HG03354 (cell line): Measurements from ENCODE around the gene GTF3C4.

Experiments used
- ATAC-seq: cut with Tn5 transposase; IDR thresholded peaks from one replicate; pipeline ENCODE4 v1.9.1; 2021; ENCODE audit warnings: mild to moderate bottlenecking; ENCODE audit not compliant: unreplicated experiment, poor library complexity, severe bottlenecking

The GTF3C4 gene

GRCh38 chr9:132728071-132728470 lies 57.8 kb downstream of the GTF3C4 start:
- ATAC-seq: no peak

GRCh38 chr9:132728497-132728896 lies 58.2 kb downstream of the GTF3C4 start:
- ATAC-seq: no peak

GRCh38 chr9:132729235-132729890 lies 59.1 kb downstream of the GTF3C4 start:
- ATAC-seq: no peak

GRCh38 chr9:132730054-132731033 lies 60.1 kb downstream of the GTF3C4 start:
- no peak for ATAC-seq

- no peak for ATAC-seq
These were observed 61.0 kb downstream of the GTF3C4 start for GRCh38 chr9:132731230-132731629.

GRCh38 chr9:132732326-132733259 lies 62.3 kb downstream of the GTF3C4 start:
- no peak for ATAC-seq

- no peak for ATAC-seq
These were observed 63.1 kb downstream of the GTF3C4 start for GRCh38 chr9:132733260-132733815.

GRCh38 chr9:132739710-132740310 lies 69.5 kb downstream of the GTF3C4 start:
- ATAC-seq: no peak

- no peak for ATAC-seq
These were observed 70.5 kb downstream of the GTF3C4 start for GRCh38 chr9:132740526-132741309.

GRCh38 chr9:132742821-132743311 lies 72.6 kb downstream of the GTF3C4 start:
- ATAC-seq: no peak

GRCh38 chr9:132743931-132744479 lies 73.7 kb downstream of the GTF3C4 start:
- no peak for ATAC-seq
